OCI-LY1 (cell line): Measurements from ENCODE around the gene TOMM22.

Experiments used
- CTCF ChIP-seq: fragments of 200-600 bp; sonication (generic), shearing (Covaris generic); IDR thresholded peaks from 2 replicates; pipeline ENCODE4 v1.5.1; 2017; ENCODE audit warnings: mild to moderate bottlenecking, antibody characterized with exemption, low read length, moderate library complexity, mixed read lengths
- EZH2 ChIP-seq: fragments of 200-600 bp; sonication (generic), shearing (Covaris generic); IDR thresholded peaks from 2 replicates; pipeline ENCODE4 v1.8.0; 2017; ENCODE audit warnings: borderline replicate concordance, mixed run types, mild to moderate bottlenecking, antibody characterized with exemption, low read length, moderate library complexity, mixed read lengths

- TF ChIP-seq CTCF (no peak), EZH2 (no peak)
Measured at GRCh38 chr22:38704654-38705234, 23.0 kb downstream of the TOMM22 start.
